Activated CD4-positive, CD25-positive, alpha-beta regulatory T cell treated with anti-CD3 and anti-CD28 coated beads, Interleukin-2, amount 50 U/mL, for 72 hours (primary cell): ENCODE data around the gene PTPRG.
"Not testable (repeated sequence)": the region's sequence is repeated elsewhere in the genome, so short reads cannot be mapped to it uniquely, and the experiment has no call there.

Source experiments
- DNase-seq: peaks from one replicate; pipeline ENCODE4 v3.0.0; 2021

PTPRG gene

GRCh38 chr3:61985020-61985419 lies 423.6 kb downstream of the PTPRG start:
- no peak for DNase-seq

DNA sequence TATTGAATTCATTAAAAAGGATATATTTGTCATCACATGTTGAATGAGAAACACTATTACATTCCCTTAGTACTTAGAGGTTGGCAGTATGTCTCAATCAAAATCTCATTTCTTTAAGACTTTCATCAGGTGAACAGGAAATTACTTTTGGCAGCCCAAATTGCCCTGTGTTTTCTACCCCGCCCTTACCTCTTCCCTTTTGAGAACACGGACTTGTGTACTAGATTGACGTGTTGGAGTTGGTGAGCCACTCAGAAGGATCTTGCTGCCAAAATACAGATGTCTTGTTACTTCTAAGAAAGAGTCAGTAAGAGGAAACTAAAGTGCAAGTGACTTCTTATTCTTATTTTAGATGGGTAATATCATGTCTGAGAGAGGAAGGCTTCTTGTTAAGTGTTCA lies 425.1 kb downstream of the PTPRG start:
- no peak for DNase-seq

DNA sequence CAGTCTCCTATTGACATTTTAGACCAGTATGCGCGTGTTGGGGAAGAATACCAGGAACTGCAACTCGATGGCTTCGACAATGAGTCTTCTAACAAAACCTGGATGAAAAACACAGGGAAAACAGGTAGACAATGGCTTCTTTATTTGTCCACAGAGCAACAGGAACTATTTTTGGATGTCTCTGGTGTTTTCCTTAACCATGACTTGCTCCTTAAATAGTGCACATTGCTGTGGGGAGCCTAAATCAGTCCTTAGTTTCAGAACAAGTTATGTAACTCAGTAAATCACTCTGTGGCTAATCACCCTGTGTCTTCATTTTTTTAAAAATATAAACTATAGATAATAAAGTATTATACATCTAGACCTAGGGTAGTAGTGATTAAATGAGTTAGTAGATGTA lies 428.3 kb downstream of the PTPRG start:
- DNase-seq = no peak

DNA sequence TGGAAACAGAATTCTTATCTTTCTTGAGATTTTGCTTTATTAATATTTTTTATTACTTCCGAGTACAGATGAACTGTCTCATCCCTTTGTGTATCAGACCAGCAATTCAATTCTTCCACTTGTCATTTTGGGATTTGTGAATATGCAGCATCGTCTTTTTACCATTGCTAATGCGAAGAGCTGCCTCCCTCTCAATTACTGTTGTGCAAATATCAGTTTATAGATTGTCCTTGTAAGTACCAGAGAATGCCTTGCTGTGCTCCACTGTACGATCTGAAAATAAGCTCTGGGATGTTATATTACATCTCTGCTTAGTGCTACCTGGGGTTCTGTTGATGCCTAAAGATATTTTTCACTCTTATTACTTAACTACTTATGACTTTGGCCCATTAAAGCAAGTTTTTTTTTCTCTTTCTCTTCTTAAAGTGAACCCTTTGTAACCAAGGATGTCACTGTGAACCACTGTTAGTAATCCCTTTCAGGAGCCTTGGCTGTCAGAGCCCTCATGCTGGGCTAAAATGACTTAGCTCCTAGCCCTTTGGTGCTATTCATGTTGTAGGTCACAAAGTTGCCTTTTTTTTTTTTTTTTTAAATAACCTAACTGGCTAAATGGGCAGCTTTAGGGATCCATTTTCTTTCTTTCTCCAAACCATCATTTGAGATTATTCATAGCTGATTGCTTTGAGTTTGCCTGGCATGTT lies 429.1 kb downstream of the PTPRG start:
- DNase-seq = no peak

DNA sequence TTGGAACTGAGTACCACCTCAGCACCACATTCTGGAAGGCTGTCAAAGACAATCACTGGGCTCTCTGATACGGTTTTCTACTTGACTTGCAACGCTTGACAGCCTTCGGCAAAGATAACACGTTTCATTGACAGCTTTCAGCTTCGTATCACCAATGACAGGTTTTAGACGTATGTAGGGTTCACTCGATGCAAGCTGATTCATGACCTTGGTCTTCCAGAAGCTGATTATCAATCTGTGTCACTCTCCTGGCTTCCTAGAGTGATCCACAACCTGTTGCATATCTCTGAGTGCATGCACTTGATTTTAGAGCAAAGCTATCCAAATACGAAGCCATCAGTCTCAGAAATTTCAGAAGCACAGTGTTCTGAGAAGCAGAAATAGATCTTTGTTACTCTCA lies 430.3 kb downstream of the PTPRG start:
- DNase-seq = no peak

DNA sequence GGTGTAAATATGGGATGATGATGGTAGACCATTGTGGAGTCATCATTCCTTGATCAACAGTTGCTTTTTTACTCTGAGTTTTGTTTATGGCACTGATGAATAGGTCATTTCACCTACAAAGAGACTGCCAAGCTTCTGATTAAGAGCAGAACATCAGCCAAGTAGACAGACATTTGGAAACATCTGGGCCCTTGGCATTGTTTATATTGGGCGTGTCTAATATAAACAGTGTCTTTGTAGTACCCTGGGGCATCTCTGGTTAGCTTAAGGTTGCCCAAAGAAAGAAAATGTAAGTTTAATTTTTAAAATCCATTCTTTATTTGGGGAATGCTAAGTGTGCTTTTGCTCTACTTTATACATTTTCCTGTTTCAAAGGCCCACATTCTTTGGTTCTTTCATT lies 435.0 kb downstream of the PTPRG start:
- no peak for DNase-seq

- DNase-seq = no peak
Observed at GRCh38 chr3:61997101-61997500, 435.7 kb downstream of the PTPRG start.

GRCh38 chr3:62003835-62004234 lies 442.5 kb downstream of the PTPRG start:
- DNase-seq = no peak

DNA sequence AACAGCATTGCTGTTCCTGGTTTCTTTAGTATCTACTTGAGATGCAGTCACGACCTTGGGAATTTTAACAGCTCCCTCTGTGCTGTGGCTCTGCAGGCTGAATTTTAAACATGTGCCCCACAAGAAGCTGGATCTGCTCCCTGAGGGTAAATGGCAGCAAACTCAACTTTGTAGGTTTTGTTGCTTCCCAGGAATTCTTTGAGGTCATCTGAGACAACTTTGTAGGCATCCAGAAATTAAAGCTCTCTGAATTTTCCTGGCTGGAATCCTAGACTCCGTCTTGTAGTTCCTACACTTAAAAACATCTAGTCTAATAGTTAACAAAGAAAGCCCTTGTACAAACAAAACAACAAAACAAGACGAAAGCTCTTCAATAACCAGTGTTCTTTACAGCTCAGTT lies 445.7 kb downstream of the PTPRG start:
- DNase-seq = no peak

GRCh38 chr3:62010989-62011388 lies 449.6 kb downstream of the PTPRG start:
- DNase-seq = no peak

- DNase-seq = no peak
Observed at GRCh38 chr3:62011666-62012065, 450.3 kb downstream of the PTPRG start.

DNA sequence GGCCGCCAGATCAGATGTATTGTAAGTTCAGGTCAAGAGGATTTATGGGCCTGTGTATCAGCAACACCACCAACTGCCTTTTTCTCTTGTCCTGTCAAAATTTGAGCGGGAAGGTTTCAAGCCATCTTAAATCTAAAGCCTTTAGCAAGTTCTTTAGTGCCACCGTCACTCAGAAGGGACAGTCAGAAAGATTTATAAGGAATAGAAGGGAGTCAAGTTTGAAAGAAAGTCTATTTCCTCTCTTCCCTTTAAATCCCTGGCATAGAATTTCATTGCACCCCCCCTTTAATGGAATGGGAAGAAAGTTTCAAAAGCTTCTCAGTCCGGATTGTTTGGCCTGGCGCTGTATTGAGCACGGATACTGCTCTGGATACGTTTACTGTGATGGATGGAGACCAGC lies 452.6 kb downstream of the PTPRG start:
- DNase-seq = no peak

DNA sequence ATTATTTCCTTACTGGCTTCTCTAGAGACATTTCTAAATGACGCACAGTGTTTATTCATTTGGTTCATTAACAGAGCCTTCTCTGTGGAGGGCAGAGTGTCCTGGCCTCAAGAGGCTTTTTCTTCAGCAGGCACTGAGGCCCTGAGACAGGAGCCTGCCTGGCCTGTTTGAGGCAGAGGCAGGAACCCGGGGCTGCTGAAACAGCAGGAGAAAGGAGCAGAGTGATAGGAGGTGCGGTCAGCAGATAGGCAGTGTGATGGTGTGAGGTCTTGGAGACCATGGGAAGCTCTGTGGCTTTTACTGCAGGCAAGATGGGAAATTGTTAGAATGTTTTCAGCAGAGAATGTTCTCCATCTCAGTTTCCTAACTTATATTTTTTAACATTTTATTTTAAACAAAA lies 453.7 kb downstream of the PTPRG start:
- DNase-seq = no peak

DNA sequence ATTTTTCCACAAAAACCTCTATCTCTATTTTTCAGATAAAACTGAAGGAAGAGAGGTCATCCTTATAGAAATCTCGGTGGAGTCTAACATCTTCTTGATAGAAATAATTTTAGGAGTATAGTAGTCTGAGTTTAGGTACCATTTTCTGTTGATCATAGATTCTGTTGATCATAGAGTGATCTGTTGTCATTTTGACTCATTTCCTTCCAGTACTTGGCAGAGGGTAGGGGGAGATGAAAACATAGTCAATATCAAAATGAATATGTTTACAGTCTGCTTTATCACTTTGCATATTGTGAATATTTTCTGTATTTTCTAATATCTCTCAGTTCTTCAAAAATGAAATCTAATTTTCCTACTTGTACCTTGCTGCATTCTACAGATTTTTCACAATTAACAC lies 458.5 kb downstream of the PTPRG start:
- DNase-seq = no peak

- DNase-seq = no peak
Observed at GRCh38 chr3:62020706-62021105, 459.3 kb downstream of the PTPRG start.

- no peak for DNase-seq
Observed at GRCh38 chr3:62022312-62022711, 460.9 kb downstream of the PTPRG start.

- no peak for DNase-seq
Observed at GRCh38 chr3:62024882-62025281, 463.5 kb downstream of the PTPRG start.

DNA sequence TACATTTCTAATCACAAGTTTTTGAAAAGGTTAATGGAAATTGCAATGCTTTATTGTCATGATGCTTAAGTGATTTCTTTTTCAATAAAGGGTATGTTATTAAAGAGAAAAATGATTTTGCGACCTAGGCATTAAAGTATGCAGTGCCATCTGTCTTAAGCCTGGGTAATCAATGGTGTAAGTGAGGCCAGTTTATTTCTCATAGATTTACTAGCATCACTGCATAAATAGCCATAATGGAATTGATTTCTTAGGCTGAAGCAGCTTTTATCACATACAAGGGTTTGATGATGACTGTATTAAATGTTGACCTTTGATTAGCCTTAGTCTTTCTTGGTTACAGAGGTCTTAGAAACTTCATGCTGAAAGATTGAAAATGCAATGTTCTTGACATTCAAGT lies 464.5 kb downstream of the PTPRG start:
- no peak for DNase-seq

DNA sequence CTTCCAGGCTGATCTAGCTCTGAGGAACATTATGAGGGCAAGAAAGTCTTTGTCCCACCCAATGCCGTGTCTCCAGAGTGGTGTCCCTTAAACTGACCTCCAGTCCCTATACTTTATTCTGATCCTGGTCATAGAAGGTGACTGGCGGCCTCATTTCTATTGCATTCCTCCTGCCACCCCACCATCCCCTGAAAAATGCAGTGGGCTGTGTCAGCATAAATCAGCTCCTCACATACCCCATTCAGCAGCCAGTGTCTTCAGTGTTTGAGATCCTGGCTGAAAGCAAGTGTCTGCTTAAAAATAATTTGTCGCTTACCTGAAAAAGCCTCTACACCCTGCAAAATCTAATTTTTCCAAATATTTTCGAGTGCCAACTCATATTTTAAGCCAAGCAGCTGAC lies 465.9 kb downstream of the PTPRG start:
- DNase-seq = no peak

DNA sequence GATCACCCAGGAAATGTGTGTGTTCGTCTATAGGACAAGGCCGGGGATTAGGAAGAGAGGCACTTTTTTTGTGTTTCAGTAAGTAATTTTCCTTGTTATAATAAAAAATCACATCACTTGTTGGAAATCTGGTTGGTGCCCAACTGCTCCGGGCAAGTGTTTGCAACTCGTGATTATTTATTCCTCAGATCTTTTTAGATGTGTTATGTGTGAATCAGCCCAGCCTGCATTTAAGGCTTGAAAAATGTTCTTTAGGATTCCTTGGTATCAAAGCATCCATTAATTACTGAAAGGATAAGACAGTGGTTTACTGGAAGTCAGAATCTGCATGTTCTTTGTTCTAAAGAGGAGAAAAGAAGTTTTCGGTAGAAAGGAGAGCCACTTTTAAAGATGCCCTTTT lies 466.4 kb downstream of the PTPRG start:
- DNase-seq = no peak

DNA sequence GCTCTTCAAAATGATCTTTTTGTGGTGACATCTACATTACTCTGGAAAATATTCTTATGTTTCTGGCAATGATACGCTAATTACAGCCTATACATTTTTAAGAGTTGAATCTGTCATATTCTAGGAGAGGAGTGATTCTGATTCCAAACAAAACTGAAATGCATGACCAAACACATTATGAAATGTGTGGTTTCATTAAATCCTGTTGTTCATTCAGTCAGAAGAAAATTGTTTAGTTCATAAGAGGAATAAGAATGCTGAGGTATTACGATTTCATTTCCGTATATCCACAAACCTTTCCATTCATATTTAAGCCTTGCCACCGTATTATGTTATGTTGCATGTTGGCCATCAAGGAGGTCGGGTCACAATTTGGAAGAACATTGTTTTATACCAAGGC lies 466.9 kb downstream of the PTPRG start:
- no peak for DNase-seq

DNA sequence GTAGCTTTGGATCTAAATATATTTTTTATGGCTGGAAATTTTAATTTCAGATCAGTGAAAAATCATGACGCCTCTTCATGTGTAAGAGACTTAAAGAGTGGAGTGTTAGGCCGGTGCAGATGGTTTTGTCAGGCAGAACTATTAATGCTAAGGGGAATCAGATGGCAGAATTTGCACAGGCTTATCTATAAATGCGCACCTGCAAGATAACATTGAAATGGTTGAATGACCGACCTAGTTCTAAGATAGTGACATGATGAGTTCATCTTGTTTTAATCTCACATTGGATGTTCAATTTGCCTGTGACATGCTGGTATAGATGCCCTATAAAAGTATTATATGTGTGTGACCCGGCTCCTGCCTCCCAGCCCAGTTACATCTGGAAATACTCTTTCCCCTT lies 471.4 kb downstream of the PTPRG start:
- DNase-seq = no peak

DNA sequence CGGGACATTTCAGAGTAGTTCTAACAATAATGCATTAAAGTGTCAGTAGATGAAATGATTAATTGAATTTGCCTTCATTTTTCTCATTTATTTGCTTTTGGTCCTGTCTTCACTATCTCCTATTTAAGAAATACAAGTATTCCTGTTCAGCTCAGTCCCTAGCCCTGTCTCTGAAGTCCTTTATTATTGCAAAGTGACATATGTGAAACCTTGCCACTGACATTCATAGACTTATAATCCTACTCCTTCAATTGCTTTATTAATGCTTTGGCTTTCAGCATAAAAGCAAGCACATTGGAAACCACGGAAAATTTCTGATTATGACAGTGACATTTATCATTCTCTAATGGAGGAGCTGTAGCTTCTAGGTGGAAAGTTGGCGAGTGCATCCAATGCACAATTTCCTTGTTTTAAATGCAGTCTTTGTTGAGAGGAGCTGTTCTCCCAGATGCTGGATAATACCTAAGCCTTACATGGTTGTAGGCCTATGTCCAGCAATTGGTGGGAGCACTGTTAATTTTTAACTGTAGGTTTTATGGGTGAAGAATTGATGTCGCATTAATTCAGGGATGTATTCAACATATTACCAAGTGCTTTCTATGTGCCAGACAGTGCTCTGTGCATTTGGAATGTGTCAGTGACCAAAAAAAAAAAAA lies 474.2 kb downstream of the PTPRG start:
- DNase-seq = no peak

DNA sequence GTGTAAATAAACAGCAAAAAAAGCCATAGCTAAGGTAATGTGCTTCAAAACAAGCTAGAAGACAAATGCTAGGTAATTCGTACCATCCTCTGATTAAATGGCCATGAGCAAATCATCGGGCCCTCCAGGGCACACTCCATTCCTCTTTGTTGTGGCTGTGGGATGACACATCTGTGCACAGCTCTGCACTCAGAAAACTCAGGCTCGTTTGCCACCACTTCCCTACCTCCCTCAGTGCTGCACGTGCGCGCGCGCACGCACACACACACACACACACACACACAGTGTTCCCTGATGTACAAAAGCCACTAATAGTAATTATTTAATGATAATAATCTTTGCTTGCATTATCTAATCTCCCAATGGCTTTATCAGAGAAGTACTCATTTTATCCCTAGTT lies 475.4 kb downstream of the PTPRG start:
- no peak for DNase-seq

- DNase-seq = not testable (repeated sequence)
Observed at GRCh38 chr3:62038798-62039197, 477.4 kb downstream of the PTPRG start.
